Measurements from ENCODE around the gene MEGF8.
"Not testable (repeated sequence)": the region's sequence is repeated elsewhere in the genome, so short reads cannot be mapped to it uniquely, and the experiment has no call there.

Gene MEGF8

DNA sequence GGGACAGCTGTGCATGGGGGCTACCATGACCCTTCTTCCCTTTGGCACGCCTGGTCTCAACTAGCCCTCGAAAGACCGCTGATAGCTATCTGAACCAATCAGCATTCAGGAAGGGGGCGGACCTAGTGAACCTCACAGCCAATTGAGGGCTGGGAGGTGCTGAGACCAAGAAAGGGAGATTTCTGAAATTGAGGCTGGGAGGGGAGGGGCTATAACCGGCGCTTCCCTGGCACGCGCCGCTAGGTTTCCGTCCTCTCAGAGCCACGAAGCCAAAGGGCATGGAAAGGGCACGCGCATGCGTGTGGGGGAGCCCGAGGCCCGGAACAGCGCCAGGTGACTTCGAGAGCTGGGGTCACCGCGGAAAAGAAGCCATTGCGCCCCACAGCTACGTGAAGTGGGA, 18.8 kb upstream of the MEGF8 start:
- no peak for DNase-seq (ENCODE audit: low spot score)

DNA sequence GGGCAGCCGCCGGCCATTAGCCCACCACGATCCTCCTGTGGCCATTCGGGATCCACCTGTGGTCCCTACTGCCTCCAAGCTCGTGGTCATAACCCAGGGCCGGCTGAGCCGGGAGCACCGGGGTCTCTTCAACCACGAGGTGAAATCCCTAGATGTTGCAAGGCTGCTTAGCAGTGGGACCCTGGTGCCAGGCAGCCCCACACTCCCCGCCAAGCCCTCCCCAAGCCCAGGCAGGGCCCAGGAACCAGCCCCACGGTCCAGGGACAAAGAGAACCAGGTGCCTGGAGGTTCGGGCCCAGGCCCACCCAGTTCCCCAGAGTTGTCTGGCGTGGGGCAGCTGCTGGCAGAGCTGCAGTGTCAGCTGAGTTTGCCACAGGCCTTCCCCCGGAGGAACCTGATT, 15.7 kb upstream of the MEGF8 start:
- no peak for DNase-seq (ENCODE audit: low spot score)

DNA sequence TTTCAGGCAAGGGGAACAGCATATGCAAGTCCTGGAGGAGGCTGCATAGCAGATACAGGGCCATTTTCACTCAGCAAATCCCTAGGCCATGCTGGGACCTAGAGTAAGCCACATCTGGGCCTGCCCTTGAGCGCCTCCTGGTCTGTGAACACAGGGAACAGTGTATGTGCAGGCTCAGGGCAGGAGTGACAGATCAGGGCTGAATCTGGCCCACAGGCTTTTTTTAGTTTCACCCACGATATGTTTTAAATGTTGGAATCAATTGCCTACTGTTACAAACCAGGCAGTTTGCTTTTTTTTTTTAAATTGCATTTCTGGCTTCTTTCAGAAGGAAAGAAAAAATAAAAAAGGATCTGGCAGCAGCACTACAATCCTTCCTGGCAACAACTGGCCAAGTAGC, 13.8 kb upstream of the MEGF8 start:
- no peak for DNase-seq (ENCODE audit: low spot score)

DNA sequence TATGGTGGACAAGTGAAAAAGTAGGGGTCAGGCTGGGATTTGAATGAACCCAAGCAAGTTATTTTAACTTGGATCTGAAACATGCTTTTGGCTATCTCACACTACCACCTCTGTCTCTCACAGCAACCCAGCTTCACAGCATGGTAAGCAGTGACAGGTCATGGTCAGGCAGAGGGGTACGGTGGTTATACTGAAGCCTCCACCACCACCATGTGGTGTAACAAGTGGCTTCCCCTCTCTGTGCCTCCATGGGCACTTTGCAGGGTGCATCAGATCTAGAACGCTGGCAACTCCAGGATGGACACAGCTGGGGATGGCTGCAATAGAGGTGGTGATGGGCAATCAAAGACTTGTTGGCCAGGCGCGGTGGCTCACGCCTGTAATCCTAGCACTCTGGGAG, 13.1 kb upstream of the MEGF8 start:
- DNase-seq (ENCODE audit: low spot score): no peak

DNA sequence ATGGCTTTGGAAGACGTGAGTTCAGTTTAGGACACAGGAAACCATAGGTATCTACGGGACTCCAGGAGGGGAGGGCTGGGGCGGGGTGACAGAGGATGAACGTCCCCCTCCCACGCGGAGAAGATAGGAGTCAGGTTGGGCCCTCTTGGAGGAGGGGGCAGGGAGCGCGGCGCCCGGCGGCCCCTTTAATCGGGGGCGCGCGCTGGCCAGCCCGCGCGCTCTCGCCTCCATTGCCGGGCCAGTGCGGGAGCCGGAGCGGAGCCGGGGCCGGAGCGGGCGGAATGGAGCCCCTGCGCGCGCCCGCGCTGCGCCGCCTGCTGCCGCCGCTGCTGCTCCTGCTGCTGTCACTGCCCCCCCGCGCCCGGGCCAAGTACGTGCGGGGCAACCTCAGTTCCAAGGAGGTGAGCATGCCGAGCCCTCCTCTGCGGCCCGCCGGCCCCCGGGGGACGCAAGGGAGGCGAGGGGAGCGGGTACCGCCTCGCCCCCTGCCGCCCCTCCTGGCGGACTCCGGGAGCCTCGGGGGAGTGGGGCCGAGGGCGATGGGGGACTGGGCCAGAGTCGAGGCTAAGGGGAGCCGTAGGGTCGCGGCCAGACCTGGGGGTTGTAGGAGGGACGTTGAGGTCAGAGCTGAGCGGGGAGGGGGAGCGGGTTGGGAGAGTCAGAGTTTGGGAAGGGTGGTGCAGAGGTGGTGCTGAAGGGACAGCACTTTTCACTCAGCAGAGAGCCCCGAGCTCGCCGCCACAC, 12.2 kb upstream of the MEGF8 start, which contains the start of gene TMEM145:
Gene TMEM145, plus strand, starts transcription at position 214 of the 744 bp plus-strand sequence. Its CDS starts 68 bp downstream, at position 282.
- DNase-seq (ENCODE audit: low spot score): peak; percentile 66

DNA sequence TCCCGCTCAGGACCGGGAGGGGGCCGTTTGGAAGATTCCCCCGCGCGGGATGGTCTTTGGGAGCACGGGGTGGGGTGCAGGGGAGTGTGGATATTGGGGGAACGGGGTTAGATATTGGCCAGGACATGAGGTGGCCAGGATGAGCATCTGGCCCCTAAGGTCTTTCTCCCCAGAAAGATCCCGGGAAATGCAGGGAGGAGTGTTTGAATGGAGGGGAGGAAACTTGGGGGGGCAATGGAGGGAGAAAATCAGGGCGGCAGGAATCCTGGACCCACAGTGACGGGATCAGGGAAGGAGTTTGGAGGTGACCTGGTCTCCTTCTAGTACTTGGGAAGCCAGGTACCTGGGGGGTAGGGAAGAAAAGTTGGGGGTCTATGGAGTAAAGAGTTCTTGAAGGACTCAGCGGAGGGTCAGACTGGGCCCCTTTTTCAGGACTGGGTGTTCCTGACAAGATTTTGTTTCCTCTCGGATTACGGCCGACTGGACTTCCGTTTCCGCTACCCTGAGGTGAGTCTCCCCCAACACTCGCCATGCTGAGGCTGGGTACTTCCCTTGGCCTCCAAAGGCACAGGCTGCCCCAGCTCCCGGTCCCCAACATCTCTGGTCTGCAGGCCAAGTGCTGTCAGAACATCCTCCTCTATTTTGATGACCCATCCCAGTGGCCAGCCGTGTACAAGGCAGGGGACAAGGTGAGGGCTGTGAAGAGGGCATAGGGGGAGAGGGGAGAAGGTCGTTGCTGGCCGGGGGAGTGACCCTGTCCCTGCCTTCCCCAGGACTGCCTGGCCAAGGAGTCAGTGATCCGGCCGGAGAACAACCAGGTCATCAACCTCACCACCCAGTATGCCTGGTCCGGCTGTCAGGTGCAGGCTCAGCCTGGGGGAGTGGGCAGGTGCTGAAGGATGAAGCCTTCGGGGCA, 11.3 kb upstream of the MEGF8 start:
- DNase-seq (ENCODE audit: low spot score): no peak

DNA sequence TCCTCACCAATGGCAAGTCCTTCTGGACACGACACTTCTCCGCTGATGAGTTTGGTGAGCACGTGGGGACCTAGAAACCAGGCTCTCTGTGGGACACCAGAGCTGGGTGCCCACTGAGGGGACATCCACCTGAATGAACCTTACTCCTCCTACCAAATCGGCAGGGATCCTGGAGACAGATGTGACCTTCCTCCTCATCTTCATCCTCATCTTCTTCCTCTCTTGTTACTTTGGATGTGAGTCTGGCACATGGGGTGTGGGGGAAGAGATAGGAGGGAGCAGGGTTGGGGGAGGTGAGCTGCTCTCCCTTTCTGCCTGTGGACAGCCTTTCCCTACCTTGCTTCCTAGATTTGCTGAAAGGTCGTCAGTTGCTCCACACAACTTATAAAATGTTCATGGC, 10.4 kb upstream of the MEGF8 start:
- DNase-seq (ENCODE audit: low spot score): no peak

DNA sequence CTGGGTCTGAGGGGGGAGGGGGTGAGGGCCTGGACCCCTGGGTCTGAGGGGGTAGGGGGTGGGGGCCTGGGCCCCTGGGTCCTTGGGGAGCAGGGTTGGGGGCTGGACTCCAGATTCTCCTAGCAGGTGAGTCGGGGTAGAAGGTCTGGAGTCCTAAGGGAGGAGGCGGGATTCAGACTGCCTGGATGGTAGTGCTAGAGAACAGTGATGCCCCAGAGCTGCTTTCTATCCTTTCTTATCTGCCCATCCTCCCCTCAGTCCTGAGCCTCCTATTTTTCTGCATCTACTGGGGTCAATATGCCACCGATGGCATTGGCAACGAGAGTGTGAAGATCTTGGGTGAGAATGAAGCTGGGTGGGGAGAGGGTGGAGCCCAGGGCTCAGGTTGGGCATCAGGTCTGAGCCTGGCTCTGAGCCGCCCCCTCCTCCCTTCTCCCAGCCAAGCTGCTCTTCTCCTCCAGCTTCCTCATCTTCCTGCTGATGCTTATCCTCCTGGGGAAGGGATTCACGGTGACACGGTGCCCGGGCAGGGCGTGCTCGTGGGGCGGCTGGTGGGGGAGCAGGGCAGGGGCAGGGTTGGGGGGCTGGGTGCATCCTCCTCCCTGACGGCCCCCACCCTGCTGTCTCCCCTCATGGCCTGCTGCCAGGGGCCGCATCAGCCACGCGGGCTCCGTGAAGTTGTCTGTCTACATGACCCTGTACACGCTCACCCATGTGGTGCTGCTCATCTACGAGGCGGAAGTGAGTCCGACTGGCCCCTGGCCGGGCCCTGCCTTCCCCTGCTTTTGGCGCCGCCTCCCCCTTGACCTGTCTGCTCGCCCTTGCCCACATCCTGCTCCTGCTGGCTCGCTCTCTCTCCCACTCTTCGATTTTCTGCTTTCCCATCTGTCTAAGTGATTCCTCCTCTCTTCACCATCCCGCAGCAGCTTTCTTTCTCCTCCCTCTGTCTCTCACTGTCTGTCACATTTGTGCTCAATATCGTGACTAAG, 8.9 kb upstream of the MEGF8 start:
- DNase-seq (ENCODE audit: low spot score): no peak

DNA sequence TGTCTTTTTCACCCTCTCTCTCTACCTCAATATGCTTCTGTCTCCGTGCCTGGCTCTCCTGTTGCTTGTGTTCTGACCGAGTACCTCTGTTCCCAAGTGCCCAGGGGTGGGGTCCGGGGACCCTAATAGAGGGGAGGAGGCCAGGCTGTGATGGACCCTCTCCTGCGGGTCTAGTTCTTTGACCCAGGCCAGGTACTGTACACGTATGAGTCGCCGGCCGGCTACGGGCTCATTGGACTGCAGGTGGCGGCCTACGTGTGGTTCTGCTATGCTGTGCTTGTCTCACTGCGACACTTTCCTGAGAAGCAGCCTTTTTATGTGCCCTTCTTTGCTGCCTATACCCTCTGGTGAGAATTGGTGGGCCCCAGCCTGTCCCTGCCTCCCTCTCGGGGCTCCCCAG, 7.9 kb upstream of the MEGF8 start:
- no peak for DNase-seq (ENCODE audit: low spot score)

DNA sequence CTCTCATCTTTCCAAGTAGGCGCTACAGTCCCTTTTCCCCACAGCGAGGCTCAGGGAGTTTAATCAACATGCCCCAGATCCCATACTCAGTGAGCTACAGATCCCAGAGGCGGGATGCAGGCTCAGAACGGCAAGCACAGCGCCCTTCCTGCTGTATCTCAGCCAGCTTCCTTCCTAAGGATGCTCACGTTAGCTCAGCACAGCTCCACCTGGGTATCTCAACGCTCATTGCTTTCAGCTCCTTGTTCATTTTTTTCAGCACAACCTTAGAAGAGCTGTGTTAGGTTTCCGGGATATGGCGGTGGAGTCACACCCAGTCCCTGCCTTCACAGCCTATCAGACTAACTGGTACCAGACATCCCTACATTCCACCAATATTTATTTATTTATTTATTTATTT, 3.1 kb upstream of the MEGF8 start:
- DNase-seq (ENCODE audit: low spot score): no peak

DNA sequence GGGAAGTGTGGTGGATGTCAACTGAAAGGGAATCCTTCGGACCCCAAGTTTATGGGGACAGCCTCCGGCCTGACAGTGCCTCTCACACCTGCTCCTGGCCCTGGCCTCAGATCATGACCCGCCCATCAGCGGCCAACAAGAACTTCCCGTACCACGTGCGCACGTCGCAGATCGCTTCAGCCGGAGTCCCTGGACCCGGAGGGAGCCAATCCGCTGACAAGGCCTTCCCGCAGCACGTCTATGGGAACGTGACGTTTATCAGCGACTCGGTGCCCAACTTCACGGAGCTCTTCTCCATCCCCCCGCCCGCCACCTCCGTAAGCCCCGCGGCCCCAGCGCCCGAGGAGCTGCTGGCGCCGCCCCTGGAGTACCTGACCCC, 2.0 kb upstream of the MEGF8 start:
- no peak for DNase-seq (ENCODE audit: low spot score)

DNA sequence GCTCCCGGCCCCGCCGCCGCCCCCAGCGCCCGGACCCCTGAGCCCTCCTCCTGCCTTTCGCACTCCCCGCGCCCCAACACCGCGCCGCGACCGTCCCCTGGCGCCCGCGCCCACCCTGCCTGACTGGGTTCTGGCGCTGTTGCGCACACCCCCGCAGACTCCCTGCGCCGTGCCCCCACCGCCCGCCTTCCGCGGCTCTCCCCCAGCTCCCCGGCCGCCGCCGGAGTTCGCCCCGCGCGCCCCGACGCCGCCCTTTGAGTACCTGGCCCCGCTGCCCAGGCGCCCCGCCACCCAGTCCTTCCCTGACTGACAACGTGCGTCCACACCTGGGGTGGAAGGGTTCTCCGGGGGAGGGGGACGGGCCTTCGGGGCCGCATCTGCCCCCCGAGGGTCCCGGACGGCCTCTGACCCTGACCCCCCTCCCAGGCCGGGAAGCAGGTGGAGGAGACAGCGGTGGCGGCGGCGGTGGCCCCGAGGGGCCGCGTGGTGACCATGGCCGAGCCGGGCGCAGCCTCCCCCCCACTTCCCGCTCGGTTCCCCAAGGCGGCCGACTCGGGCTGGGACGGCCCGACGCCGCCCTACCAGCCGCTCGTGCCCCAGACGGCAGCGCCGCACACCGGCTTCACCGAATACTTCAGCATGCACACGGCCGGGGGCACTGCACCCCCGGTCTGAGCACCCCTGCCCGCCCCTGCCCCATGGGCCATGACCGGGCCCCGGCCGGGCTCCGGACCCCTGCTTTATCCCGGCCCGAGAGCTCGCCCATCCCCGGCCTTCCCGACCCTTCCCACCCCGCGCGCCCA, 1.4 kb upstream of the MEGF8 start:
- DNase-seq (ENCODE audit: low spot score): no peak

DNA sequence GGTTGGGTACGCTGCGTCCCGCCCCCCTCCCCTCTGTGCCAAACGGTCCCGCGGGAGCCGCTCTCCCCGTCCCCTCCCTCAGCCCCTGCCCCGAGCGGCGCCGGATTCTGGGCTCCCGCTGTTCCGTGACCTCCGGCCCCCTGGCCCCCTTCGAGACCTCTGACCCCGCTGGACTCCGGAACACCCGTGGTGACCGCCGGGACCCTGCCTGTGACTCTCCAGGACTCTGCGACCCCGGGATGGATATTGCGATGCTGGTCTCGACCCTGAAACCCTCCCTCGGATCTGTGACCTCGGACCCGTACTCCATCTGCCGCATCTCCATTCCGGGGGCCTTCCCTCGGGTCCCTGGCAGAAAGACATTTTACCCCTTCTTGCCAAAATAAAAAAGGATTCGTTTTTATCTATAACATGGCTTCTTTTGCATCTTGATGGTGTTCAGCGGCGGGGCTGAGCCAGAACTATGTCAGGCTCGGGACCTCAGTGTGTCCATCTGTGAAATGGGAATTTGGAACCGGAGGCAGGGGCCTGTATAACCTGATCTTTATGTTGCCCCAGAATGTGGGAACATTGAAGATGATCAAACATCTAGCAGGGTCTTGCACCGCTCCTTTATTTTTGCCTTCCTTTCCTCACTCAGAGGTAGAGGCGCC, 654 bp upstream of the MEGF8 start:
- no peak for DNase-seq (ENCODE audit: low spot score)

DNA sequence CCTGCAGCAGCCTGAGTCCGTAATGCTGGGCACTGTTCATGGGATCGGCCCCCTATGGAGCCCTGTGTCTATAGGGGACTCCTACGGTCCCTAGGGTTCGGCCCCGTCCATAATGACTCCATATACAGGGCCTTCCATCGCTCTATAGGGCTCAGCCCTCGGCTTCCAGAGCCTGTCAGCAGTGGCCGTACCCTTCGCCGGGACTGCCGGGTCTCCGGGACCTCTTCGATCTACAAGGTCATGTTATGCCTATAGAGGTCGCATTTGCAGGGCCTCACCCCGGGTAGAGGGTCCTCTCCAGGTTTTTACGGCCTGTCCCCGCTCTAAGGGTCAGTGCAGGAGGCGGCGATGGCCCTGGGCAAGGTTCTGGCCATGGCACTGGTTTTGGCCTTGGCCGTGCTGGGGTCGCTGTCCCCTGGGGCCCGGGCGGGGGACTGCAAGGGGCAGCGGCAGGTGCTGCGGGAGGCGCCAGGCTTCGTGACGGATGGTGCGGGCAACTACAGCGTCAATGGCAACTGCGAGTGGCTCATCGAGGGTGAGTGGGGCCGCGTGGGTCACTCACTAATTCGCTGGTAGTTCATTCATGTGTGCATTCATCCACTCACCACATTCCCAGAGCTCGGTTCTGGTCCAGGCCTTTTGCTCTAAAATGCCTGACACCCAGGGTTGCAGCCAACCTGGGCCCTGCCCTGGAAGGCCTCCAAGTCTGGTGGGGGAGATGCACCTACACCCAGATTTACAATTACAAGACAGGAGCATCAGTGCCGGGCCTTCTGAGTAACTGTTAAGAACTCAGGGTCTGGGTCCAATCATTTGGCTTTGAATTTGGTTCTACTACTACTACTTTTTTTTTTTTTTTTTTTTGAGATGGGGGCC, 699 bp downstream of the MEGF8 start:
- peak; percentile 8 for DNase-seq (ENCODE audit: low spot score)

DNA sequence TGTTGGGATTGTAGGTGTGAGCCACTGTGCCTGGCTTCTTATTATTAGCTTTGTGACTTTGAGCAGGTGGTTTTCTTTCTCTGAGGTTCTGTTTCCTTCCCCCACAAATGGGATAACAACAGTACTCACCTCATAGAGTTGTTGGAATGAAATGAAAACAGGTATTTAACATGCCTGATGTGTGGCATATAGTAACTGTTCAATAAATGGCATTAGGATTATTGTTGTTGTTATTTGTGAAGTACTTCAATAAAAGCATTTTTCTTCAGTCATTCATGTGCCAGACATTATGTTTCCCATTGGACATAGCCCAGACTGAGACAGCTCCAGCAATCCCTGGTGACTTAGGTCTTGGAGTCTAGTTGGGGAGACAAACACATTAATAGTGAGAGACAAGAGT, 1.5 kb downstream of the MEGF8 start:
- no peak for DNase-seq (ENCODE audit: low spot score)

DNA sequence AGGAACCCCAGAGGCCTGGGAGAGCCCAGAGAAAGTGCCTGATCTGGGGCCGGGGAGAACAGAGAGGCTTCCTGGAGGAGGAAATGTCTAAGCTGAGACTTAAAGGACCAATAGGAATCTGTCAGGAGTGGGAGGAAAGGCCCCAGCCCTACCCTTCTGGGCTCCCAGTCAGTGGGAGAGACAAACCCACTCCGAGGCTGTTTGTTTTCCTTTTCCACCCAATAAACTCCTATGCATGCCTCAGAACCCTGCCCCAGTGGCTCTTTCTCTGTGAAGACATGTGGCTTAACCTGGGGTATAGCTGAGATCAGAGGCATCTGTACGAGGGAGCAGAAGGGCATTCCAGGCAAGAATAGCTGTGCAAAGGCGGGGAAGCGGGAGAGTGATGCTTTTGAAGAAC, 1.9 kb downstream of the MEGF8 start:
- no peak for DNase-seq (ENCODE audit: low spot score)

DNA sequence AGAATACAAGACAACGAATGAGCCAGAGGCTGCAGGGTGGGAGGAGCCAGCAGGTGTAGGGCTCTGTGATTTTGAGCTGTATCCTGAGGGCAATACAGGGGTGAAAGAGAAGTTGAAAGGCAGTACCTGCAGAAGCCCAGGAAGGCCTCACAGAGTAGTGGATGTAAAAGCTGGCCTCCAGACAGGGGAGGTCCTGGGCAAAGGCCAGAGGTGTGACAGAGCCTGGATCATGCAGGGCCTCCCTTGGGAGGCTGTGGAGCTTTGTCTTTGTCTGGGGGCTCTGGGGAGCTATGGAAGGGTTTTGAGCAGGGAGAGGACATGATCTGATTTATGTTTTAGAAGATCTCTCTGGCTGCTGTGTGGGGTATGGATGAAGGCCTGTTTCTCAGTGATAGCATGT, 2.7 kb downstream of the MEGF8 start:
- no peak for DNase-seq (ENCODE audit: low spot score)

DNA sequence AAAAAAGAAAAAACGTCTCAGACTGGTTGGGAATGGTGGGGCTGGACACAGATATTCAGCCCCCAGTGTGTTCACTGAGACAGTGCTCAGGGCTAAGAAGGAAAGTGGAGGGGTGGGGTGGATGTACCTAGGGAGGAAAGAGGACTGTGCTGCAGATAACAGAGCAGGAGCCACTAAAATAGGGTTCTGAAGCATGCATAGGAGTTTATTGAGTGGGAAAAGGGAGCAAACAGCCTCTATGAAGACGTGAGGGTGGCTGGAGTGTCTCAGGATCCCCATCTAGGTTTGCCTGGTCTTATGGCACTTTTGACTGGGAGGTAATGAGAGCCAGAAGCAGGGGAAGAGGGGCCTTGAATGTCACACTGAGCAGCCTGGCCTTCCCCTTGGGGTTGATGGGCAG, 3.4 kb downstream of the MEGF8 start:
- no peak for DNase-seq (ENCODE audit: low spot score)

DNA sequence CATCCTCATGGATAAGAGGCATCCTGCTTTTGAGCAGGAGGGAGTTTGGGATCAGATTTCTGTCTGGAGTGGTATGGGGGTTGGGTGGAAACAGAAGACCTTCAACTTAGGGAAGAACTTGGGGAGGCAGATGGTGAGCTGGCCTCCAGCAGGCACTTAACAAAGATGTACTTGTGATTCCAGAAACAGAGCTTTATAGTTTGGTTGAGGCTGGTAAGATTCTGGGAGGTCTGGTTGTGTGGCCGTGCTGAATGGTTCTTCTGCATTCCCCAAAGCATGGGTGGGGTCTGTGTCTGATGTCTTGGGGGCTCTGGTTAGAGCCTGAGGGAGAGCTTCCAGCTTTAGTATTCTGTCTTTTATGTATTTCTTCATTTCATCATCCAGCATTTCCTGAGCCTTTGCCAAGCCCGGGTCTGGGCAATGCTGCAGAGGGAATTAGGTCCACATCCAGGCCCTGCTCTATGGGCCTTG, 4.8 kb downstream of the MEGF8 start:
- DNase-seq (ENCODE audit: low spot score): no peak

DNA sequence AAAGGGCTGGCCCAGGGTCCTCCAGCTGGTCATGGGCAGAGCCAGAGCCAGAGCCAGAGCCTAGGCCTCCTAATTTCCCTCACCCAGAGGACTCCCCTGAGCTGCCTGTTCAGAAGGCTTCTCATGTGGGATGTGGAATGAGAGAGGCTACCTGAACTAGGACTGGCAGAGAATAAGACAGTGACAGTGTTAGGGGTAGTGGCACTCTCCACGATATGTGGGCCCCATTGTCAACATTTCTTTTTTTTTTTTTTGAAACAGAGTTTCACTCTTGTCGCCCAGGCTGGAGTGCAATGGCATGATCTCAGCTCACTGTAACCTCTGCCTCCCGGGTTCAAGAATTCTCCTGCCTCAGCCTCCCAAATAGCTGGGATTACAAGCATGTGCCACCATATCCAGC, 5.9 kb downstream of the MEGF8 start:
- not testable (repeated sequence) for DNase-seq (ENCODE audit: low spot score)

Measured in LoVo (cell line).